D341Med (cell line): ENCODE results near the gene ENAM.
A peak's percentile ranks its signal among the peaks of the same experiment; 100 is the strongest.
"Not testable (repeated sequence)": the region's sequence is repeated elsewhere in the genome, so short reads cannot be mapped to it uniquely, and the experiment has no call there.

Source experiments
- DNase-seq: peaks from one replicate; pipeline ENCODE4 v3.0.0; 2012; ENCODE audit warnings: low spot score

ENAM gene

DNA sequence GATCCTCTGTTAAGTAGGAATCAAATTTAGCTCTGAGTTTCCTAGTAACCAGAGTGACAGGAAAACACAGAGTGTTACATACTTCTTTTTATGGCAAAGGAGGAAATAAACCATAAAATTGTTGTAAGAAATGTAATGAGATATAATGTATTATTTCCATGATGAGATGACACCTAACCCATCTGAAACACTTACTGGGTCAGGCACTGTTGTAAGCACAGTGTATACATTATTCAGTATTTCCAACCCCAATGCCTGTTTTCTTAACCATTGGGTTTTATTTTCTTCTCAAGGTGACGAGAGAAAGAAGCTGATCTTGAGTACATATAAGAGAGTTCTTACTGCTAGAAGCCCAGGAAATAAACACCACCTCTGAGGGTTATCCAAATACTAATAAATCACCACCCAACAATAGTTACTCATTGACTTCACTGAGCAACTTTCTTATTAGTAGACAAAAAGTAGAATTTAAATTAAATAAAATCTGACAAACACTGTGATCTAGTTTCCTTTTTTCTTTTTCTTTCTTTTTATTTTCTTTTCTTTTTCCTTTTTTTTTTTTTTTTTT lies 4.2 kb upstream of the ENAM start:
- no peak for DNase-seq

DNA sequence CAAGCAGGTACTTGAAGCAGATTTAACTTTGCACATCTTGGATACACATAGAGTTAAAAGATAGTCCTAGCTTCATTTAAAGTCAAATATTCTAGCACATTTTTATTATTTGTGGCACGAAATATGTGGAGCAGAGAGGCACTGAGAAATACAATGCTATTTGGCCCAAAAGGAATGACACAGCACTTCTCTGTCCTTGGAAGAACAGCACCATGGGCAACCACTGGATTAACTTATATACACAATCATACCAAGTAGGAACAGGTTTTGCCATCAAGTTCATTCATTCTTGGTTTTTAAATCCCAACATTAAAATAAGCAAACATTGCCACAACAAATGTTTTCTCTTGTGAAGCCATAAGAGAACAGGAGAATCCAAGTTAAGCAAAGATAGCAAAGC lies 924 bp upstream of the ENAM start:
- no peak for DNase-seq

- no peak for DNase-seq
These were observed 1.0 kb downstream of the ENAM start for GRCh38 chr4:70629469-70630090.

DNA sequence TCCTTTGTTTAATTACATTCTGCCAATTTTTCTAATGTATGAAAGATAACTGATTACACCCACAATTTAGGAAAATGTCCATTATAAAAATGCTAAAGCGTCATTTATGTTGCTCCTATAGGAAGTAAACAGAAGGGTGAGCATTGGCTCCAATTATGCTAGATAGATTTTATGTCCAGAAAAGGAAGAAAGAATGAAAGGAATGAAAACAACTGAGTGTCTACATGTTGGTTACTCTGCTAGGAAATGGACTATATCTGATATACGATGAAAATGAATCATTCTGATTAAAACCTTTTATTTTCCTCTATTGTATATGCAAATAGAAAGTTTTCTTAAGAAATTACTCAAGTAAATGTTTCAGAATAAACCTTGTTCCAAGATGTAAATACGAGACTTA lies 1.6 kb downstream of the ENAM start:
- no peak for DNase-seq

DNA sequence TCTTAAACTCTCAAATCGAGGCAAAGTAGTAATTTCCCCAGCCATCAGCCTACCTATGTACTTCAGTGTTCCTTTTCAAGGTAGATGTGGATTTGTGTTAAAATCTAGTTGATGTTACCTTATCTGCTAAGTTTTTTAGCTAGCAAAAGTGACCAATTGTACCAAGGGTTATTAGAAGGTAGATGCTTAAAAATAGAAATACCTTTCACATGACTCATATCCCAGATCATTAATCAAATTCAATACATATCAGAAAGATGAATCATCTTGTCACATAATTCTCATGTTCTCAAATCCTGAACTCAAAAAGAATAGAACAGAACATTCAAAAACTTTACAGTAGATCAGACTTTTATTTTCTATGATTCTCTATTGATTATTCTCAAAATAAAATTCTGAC lies 3.5 kb downstream of the ENAM start:
- no peak for DNase-seq

GRCh38 chr4:70634482-70634881 lies 5.9 kb downstream of the ENAM start:
- no peak for DNase-seq

- peak; percentile 60 for DNase-seq
These were observed 8.8 kb downstream of the ENAM start for GRCh38 chr4:70637239-70637913.

DNA sequence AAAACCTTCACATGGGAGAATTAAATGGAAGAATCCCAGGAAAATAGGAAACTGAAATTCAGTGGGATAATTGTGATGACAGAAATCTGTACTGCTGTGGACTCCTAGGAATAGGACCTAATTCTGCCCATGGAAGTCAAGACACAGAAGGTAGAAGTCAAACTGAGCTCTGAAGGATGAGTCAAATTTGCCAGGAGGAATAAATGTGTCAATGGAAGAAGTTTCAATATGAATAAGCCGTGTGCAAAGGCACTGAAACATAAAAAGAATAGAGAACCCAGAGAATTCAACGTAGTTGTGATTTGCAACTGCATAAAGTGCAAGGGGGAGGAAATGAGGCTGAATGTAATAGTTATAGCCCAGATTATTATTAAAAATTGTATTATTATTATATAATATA lies 11.6 kb downstream of the ENAM start:
- no peak for DNase-seq

- DNase-seq: not testable (repeated sequence)
These were observed 22.2 kb downstream of the ENAM start for GRCh38 chr4:70650741-70651140.

GRCh38 chr4:70651864-70652506 lies 23.4 kb downstream of the ENAM start:
- peak; percentile 58 for DNase-seq

DNA sequence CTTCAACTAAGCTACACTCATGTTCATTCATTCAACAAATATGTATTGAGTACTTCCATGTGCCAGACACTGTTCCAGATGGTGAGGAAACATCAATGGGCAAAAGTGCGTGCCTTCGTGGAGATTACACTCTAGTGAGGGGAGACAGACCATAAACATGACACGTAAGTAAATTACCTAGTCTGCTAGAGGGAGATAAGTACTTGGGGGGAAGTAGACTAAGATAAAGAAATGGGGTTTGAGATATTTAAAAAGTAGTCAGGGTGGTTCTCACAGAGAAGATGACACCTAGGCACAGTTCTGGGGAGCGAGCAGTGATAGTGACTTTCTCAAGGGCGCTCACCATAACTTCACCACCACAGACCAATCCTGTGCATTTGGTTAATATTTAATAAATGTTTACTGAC lies 26.1 kb downstream of the ENAM start:
- no peak for DNase-seq

- no peak for DNase-seq
These were observed 28.8 kb downstream of the ENAM start for GRCh38 chr4:70657326-70657725.

- DNase-seq: no peak
These were observed 29.9 kb downstream of the ENAM start for GRCh38 chr4:70658418-70658817.

DNA sequence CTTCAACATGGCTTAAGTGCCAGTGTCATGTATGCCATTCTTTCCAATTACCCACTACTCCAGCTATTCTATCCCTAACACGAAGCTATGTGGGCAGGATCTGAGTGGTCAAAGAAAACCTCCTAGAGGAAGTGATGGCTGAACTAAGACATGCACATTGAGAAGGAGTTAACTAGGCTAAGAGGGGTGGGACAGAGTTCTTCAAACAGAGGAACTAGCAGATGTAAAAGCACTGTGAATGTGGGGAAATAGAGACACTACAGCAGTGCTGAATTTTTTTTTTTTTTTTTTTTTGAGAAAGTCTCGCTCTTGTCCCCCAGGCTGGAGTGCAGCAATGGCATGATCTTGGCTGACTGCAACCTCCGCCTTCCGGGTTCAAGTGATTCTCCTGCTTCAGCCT lies 31.6 kb downstream of the ENAM start:
- DNase-seq: no peak

DNA sequence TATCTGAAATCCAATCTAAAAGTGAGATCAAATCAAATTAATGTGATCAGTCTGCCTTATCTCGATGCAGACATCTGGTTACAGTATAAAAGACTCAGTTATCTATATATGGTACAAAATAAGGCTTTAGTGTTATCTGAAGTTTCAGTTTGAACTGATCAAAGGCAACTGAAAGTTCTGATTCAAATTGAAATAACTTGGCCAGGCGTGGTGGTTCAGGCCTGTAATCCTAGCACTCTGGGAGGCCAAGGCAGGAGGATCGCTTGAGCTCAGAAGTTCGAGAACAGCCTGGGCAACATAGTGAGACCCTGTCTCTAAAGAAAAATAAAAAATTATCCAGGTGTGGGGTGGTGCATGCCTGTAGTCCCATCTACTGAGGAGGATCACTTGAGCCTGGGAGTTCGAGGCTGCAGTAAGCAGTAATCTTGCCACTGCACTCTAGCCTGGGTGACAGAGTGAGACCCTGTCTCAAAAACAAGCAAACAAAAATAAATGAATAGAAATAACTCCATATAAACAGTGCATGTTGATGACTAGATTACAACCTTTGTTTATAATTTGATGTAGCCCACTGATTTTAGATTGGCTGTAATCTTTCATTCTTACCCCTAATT lies 32.9 kb downstream of the ENAM start:
- not testable (repeated sequence) for DNase-seq

DNA sequence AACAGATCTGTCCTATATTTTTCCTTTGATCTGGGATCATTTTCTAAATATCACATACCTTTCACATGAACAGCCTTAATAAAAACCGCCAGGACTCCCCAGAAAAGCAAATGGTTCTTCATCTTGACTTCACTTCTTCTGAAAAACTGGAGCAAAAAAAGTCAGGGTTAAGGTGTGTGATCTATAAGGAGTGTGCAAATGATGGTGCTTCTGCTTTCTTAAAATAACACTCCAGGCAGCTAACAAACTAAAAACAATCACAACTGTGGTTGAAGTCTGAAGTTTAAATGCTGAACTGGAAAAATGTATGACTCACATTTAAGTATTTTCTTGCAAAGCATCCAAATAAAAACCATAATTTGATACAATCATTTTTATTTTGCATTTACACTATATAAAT lies 37.8 kb downstream of the ENAM start, which contains the start of gene JCHAIN:
Gene JCHAIN (minus strand): TSS at position 140 of the 400 bp plus-strand sequence. CDS start 18 bp downstream, at position 122.
- no peak for DNase-seq

GRCh38 chr4:70667740-70668535 lies 39.4 kb downstream of the ENAM start:
- no peak for DNase-seq

- no peak for DNase-seq
These were observed 41.9 kb downstream of the ENAM start for GRCh38 chr4:70670332-70671014.

DNA sequence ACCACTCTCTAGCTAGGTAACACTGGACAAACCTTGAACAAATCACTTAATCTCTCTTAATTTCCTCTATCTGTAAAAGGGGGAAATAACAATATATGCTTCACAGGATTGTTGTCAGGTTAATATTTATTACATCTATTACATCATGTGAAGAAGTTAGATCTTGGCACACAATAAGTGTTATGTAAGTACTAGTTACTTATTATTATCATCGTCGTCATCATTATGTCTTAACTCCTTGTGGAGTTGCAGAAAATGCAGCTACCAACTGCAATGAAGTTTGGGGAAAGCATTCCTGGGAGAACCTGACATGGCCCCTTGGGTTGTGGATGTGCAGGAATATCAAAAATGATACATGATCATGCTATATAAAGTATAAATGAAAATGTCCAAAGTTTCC lies 42.5 kb downstream of the ENAM start:
- no peak for DNase-seq

DNA sequence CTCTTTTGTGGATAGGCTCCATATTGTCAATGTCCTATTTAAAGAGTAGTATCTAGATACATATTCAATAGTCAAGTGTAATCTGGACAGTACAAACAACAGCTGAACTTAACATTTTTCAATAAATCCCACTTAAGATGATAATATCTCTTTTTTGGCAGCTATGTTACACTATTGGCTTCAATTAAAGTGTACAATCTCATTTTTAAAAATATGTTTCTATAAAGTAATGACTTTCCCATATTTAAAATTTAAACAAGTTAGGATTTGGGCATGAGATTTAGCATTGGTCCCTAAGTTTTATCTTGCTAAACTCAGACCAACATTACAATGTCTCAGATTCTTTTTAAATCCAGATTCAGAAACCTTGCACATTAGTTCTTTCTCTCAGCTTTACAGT lies 45.6 kb downstream of the ENAM start:
- DNase-seq: no peak

- no peak for DNase-seq
These were observed 46.2 kb downstream of the ENAM start for GRCh38 chr4:70674731-70675130.
